Measurements from ENCODE around the gene TAF11L7.
A peak's percentile ranks its signal among the peaks of the same experiment; 100 is the strongest.
"Not testable (repeated sequence)": the region's sequence is repeated elsewhere in the genome, so short reads cannot be mapped to it uniquely, and the experiment has no call there.

Gene TAF11L7

DNA sequence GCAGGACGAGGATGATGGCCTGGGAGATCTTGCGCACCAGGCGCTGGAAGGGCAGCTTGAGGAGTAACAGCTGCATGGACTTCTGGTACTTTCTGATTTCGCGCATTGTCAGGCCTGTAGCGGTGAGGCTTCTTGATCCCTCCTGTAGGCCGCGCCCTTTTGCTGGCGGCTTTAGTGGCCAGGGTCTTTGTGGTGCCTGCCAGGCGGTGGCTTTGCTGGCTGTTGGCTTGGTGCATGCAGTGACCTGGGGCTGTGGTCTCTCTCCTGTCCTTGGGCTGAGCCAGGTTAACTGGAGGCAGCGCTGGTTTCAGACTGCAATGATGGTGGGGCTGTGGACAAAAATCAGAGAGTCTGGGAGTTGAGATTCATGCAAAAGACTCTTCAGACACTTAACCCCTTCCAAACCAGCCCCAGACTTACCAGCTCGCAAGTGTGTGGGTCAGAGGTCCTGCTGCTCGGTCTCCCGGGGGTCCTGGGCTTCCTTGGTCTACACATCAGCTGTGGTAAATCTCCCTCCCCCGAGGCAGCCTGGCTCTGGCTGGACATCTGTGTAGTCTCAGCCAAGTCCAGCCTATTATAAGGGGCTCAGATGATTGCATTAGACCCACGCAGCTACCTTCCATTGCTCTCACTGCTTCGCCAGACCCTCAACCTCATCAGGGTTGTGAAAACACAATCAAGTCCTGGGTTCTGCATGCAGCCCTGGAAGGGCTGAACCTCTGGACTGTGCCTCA lies 29.5 kb upstream of the TAF11L7 start:
- H3K36me3 ChIP-seq (ENCODE audit: low read depth), result no peaks in the 10 kb centered on the region
- TF ChIP-seq, protein P1, sequence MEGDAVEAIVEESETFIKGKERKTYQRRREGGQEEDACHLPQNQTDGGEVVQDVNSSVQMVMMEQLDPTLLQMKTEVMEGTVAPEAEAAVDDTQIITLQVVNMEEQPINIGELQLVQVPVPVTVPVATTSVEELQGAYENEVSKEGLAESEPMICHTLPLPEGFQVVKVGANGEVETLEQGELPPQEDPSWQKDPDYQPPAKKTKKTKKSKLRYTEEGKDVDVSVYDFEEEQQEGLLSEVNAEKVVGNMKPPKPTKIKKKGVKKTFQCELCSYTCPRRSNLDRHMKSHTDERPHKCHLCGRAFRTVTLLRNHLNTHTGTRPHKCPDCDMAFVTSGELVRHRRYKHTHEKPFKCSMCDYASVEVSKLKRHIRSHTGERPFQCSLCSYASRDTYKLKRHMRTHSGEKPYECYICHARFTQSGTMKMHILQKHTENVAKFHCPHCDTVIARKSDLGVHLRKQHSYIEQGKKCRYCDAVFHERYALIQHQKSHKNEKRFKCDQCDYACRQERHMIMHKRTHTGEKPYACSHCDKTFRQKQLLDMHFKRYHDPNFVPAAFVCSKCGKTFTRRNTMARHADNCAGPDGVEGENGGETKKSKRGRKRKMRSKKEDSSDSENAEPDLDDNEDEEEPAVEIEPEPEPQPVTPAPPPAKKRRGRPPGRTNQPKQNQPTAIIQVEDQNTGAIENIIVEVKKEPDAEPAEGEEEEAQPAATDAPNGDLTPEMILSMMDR (IDR thresholded peaks at IDR 0.05; ENCODE audit: poor library complexity, severe bottlenecking), result no peak
- no peak overlapping the region for H3K4me3 ChIP-seq (ENCODE audit: severe bottlenecking)
- H3K9me3 ChIP-seq (ENCODE audit: severe bottlenecking), result no peaks in the 10 kb centered on the region
- H3K4me1 ChIP-seq (ENCODE audit: insufficient read depth, poor library complexity, severe bottlenecking), result no peaks in the 10 kb centered on the region
- no peak overlapping the region for H3K27ac ChIP-seq (ENCODE audit: poor library complexity, severe bottlenecking)
- DNase-seq (ENCODE audit: low spot score) (no peak), ATAC-seq (ENCODE audit: low read depth) (no peak)
- H3K27me3 ChIP-seq (ENCODE audit: insufficient read depth, poor library complexity, severe bottlenecking), result no peaks in the 10 kb centered on the region

DNA sequence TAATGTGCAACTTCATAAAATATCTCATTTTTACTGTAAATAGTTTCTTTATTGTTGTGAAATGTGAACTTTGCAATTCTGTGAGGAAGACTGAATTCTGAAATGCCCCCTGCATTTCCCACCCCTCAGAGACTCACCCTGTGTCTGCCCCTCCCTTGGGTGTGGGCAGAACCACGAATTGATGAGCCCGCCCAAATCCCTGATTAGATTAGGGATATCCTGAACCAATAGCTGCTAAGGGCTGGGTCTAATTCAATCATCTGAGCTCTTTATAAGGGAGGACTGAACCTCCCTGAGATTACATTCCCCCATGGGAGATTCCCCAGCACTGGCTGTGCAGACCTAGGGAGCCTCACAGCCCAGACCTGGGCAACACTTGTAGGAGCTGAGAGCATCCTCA lies 24.5 kb upstream of the TAF11L7 start, which contains the start of gene TAF11L12:
Gene TAF11L12, plus strand, starts transcription at position 301 of the 400 bp plus-strand sequence.
- not testable (repeated sequence) for H3K9me3 ChIP-seq (ENCODE audit: severe bottlenecking); DNase-seq (ENCODE audit: low spot score); H3K27ac ChIP-seq (ENCODE audit: poor library complexity, severe bottlenecking); H3K27me3 ChIP-seq (ENCODE audit: insufficient read depth, poor library complexity, severe bottlenecking); H3K4me1 ChIP-seq (ENCODE audit: insufficient read depth, poor library complexity, severe bottlenecking); ATAC-seq (ENCODE audit: low read depth); H3K4me3 ChIP-seq (ENCODE audit: severe bottlenecking); H3K36me3 ChIP-seq (ENCODE audit: low read depth)

DNA sequence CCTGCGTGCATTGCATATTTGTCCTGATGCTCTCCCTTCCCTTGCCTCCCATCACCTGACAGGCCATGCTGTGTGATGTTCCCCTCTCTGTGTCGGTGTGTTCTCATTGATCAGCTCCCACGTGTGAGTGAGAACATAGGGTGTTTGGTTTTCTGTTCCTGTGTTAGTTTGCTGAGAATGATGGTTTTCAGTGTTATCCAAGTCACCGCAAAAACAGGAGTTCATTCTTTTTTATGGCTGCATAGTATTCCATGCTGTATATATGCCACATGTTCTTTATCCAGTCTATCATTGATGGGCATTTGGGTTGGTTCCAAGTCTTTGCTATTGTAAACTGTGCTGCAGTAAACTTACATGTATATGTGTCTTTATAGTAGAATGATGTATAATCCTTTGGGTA lies 21.9 kb upstream of the TAF11L7 start:
- not testable (repeated sequence) for H3K36me3 ChIP-seq (ENCODE audit: low read depth); H3K27ac ChIP-seq (ENCODE audit: poor library complexity, severe bottlenecking); DNase-seq (ENCODE audit: low spot score); H3K4me1 ChIP-seq (ENCODE audit: insufficient read depth, poor library complexity, severe bottlenecking); ATAC-seq (ENCODE audit: low read depth); H3K27me3 ChIP-seq (ENCODE audit: insufficient read depth, poor library complexity, severe bottlenecking); H3K4me3 ChIP-seq (ENCODE audit: severe bottlenecking); H3K9me3 ChIP-seq (ENCODE audit: severe bottlenecking)

DNA sequence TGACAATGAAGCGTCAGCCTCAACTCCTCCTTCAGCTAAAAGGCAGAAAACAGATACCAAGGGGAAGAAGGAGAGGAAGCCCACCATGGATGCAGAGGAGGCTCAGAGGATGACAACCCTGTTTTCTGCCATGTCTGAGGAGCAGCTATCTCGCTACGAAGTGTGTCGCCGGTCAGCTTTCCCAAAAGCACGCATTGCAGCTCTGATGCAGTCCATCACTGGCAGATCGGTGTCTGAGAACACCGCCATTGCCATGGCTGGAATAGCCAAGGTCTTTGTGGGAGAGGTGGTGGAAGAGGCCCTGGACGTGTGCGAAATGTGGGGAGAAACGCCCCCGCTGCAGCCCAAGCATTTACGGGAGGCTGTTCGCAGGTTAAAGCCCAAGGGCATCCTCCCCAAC lies 19.4 kb upstream of the TAF11L7 start:
- Histone ChIP-seq H3K4me1 (ENCODE audit: insufficient read depth, poor library complexity, severe bottlenecking) (no peaks in the 10 kb centered on the region), H3K36me3 (ENCODE audit: low read depth) (no peaks in the 10 kb centered on the region), H3K27me3 (ENCODE audit: insufficient read depth, poor library complexity, severe bottlenecking) (no peaks in the 10 kb centered on the region), H3K27ac (ENCODE audit: poor library complexity, severe bottlenecking) (no peak overlapping the region), H3K9me3 (ENCODE audit: severe bottlenecking) (no peaks in the 10 kb centered on the region), H3K4me3 (ENCODE audit: severe bottlenecking) (no peak overlapping the region)
- DNase-seq (ENCODE audit: low spot score), result no peak
- ATAC-seq (ENCODE audit: low read depth), result no peak
- TF ChIP-seq, protein P1 (IDR thresholded peaks at IDR 0.05; ENCODE audit: poor library complexity, severe bottlenecking), result no peak

DNA sequence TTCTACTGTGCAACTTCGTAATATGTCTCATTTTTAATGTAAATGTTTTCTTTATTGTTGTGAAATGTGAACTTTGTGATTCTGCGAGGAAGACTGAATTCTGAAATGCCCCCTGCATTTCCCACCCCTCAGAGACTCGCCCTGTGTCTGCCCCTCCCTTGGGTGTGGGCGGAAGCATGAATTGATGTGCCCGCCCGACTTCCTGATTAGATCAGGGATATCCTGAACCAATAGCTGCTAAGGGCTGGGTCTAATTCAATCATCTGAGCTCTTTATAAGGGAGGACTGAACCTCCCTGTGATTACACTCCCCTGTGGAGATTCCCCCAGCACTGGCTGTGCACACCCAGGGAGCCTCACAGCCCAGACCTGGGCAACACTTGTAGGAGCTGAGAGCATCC lies 18.3 kb upstream of the TAF11L7 start, which contains the start of gene TAF11L11:
Gene TAF11L11, plus strand, starts transcription at position 304 of the 400 bp plus-strand sequence.
- H3K4me1 ChIP-seq (ENCODE audit: insufficient read depth, poor library complexity, severe bottlenecking); DNase-seq (ENCODE audit: low spot score); ATAC-seq (ENCODE audit: low read depth): not testable (repeated sequence)

DNA sequence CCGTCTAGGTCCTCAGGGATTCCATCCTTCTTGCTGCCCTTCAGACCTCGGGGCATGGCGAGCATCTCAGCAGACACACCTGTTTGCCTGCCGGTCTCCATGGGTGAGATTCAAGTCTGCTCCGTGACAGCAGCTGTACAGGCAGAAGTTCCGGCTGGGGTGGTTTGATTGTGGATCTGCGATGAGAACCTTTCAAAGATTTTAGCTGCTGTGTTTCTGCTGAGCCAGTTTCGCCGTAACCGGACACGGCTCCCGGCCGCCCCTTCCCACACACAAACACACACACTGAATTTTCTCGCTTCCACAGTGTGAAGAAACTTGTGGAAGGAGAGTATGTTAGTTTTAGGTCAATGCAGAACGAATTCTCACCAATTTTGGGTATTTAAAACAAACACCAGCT lies 12.2 kb upstream of the TAF11L7 start, which contains the start of gene TAF11L10:
Gene TAF11L10, minus strand, starts transcription at position 101 of the 400 bp plus-strand sequence.
- H3K9me3 ChIP-seq (ENCODE audit: severe bottlenecking); DNase-seq (ENCODE audit: low spot score); H3K27me3 ChIP-seq (ENCODE audit: insufficient read depth, poor library complexity, severe bottlenecking); H3K36me3 ChIP-seq (ENCODE audit: low read depth); H3K27ac ChIP-seq (ENCODE audit: poor library complexity, severe bottlenecking); H3K4me1 ChIP-seq (ENCODE audit: insufficient read depth, poor library complexity, severe bottlenecking); H3K4me3 ChIP-seq (ENCODE audit: severe bottlenecking); ATAC-seq (ENCODE audit: low read depth): not testable (repeated sequence)

More for the DNA sequence above, 18.3 kb upstream of the TAF11L7 start, which contains the start of gene TAF11L11:
- not testable (repeated sequence) for H3K36me3 ChIP-seq (ENCODE audit: low read depth); H3K4me3 ChIP-seq (ENCODE audit: severe bottlenecking); H3K27me3 ChIP-seq (ENCODE audit: insufficient read depth, poor library complexity, severe bottlenecking); H3K9me3 ChIP-seq (ENCODE audit: severe bottlenecking); H3K27ac ChIP-seq (ENCODE audit: poor library complexity, severe bottlenecking)

DNA sequence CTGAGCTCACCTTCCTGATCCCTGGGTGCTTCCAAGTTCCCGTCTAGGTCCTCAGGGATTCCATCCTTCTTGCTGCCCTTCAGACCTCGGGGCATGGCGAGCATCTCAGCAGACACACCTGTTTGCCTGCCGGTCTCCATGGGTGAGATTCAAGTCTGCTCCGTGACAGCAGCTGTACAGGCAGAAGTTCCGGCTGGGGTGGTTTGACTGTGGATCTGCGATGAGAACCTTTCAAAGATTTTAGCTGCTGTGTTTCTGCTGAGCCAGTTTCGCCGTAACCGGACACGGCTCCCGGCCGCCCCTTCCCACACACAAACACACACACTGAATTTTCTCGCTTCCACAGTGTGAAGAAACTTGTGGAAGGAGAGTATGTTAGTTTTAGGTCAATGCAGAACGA lies 8.7 kb upstream of the TAF11L7 start, which contains the start of gene TAF11L9:
Gene TAF11L9, minus strand, starts transcription at position 140 of the 400 bp plus-strand sequence.
- not testable (repeated sequence) for H3K9me3 ChIP-seq (ENCODE audit: severe bottlenecking); H3K36me3 ChIP-seq (ENCODE audit: low read depth); H3K27ac ChIP-seq (ENCODE audit: poor library complexity, severe bottlenecking); H3K4me1 ChIP-seq (ENCODE audit: insufficient read depth, poor library complexity, severe bottlenecking); H3K27me3 ChIP-seq (ENCODE audit: insufficient read depth, poor library complexity, severe bottlenecking); ATAC-seq (ENCODE audit: low read depth); H3K4me3 ChIP-seq (ENCODE audit: severe bottlenecking)
- DNase-seq (ENCODE audit: low spot score), result peak; percentile 87

DNA sequence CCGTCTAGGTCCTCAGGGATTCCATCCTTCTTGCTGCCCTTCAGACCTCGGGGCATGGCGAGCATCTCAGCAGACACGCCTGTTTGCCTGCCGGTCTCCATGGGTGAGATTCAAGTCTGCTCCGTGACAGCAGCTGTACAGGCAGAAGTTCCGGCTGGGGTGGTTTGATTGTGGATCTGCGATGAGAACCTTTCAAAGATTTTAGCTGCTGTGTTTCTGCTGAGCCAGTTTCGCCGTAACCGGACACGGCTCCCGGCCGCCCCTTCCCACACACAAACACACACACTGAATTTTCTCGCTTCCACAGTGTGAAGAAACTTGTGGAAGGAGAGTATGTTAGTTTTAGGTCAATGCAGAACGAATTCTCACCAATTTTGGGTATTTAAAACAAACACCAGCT lies 5.3 kb upstream of the TAF11L7 start, which contains the start of gene TAF11L8:
Gene TAF11L8, minus strand, starts transcription at position 101 of the 400 bp plus-strand sequence.
- H3K27ac ChIP-seq (ENCODE audit: poor library complexity, severe bottlenecking); H3K36me3 ChIP-seq (ENCODE audit: low read depth); ATAC-seq (ENCODE audit: low read depth); H3K27me3 ChIP-seq (ENCODE audit: insufficient read depth, poor library complexity, severe bottlenecking); H3K4me1 ChIP-seq (ENCODE audit: insufficient read depth, poor library complexity, severe bottlenecking); H3K9me3 ChIP-seq (ENCODE audit: severe bottlenecking); H3K4me3 ChIP-seq (ENCODE audit: severe bottlenecking); DNase-seq (ENCODE audit: low spot score): not testable (repeated sequence)
